ENCODE data around the gene UACA. TPM values are rescaled to one million over a fixed set of nuclear protein-coding genes. Genes with fewer than 3 reads are reported as not detected.

UACA gene
- total RNA-seq, 1 donor: 161 TPM

- Histone ChIP-seq H3K27ac (ENCODE audit: low read depth, low read length) (no peak overlapping the region), H3K4me3 (ENCODE audit: insufficient read depth, low read length) (no peak overlapping the region), H3K4me1 (ENCODE audit: insufficient read depth, low read length) (peaks cover 35% of the 10 kb centered on the region), H3K27me3 (ENCODE audit: insufficient read depth, low read length) (no peaks in the 10 kb centered on the region), H3K36me3 (ENCODE audit: insufficient read depth, low read length) (no peaks in the 10 kb centered on the region), H4K20me1 (ENCODE audit: insufficient read depth, low read length) (no peaks in the 10 kb centered on the region), H3K4me2 (ENCODE audit: insufficient read depth, low read length) (peak overlapping the region; percentile 26), H3K79me2 (ENCODE audit: insufficient read depth, low read length) (no peaks in the 10 kb centered on the region), H2AFZ (ENCODE audit: low read length) (no peak overlapping the region), H3K9me3 (ENCODE audit: low read depth, low read length) (no peaks in the 10 kb centered on the region)
- TF ChIP-seq CTCF (IDR thresholded peaks at IDR 0.05; ENCODE audit: extremely low read depth, low read depth, low read length): no peak
- DNase-seq (ENCODE audit: insufficient read length, low spot score, missing footprints): no peak
Measured at GRCh38 chr15:70783041-70783440, 19.7 kb upstream of the UACA start.

- Histone ChIP-seq H2AFZ (ENCODE audit: low read length) (peak overlapping the region; percentile 9), H3K4me3 (ENCODE audit: insufficient read depth, low read length) (no peak overlapping the region), H4K20me1 (ENCODE audit: insufficient read depth, low read length) (no peaks in the 10 kb centered on the region), H3K79me2 (ENCODE audit: insufficient read depth, low read length) (no peaks in the 10 kb centered on the region), H3K9me3 (ENCODE audit: low read depth, low read length) (no peaks in the 10 kb centered on the region), H3K27ac (ENCODE audit: low read depth, low read length) (no peak overlapping the region), H3K27me3 (ENCODE audit: insufficient read depth, low read length) (no peaks in the 10 kb centered on the region), H3K4me1 (ENCODE audit: insufficient read depth, low read length) (peaks cover 36% of the 10 kb centered on the region), H3K36me3 (ENCODE audit: insufficient read depth, low read length) (no peaks in the 10 kb centered on the region), H3K4me2 (ENCODE audit: insufficient read depth, low read length) (no peak overlapping the region)
- TF ChIP-seq CTCF (IDR thresholded peaks at IDR 0.05; ENCODE audit: extremely low read depth, low read depth, low read length): no peak
- no peak for DNase-seq (ENCODE audit: insufficient read length, low spot score, missing footprints)
Measured at GRCh38 chr15:70781236-70781635, 17.9 kb upstream of the UACA start.

- Histone ChIP-seq H2AFZ (ENCODE audit: low read length) (peak overlapping the region; percentile 57), H3K27ac (ENCODE audit: low read depth, low read length) (peak overlapping the region; percentile 79), H3K4me1 (ENCODE audit: insufficient read depth, low read length) (peaks cover 44% of the 10 kb centered on the region), H4K20me1 (ENCODE audit: insufficient read depth, low read length) (no peaks in the 10 kb centered on the region), H3K4me2 (ENCODE audit: insufficient read depth, low read length) (peak overlapping the region; percentile 63), H3K79me2 (ENCODE audit: insufficient read depth, low read length) (no peaks in the 10 kb centered on the region), H3K4me3 (ENCODE audit: insufficient read depth, low read length) (no peak overlapping the region), H3K9me3 (ENCODE audit: low read depth, low read length) (no peaks in the 10 kb centered on the region), H3K36me3 (ENCODE audit: insufficient read depth, low read length) (no peaks in the 10 kb centered on the region), H3K27me3 (ENCODE audit: insufficient read depth, low read length) (no peaks in the 10 kb centered on the region)
- no peak for TF ChIP-seq CTCF (IDR thresholded peaks at IDR 0.05; ENCODE audit: extremely low read depth, low read depth, low read length)
- peak; percentile 81 for DNase-seq (ENCODE audit: insufficient read length, low spot score, missing footprints)
Measured at GRCh38 chr15:70778258-70779076, 15.1 kb upstream of the UACA start.

- Histone ChIP-seq H3K4me1 (ENCODE audit: insufficient read depth, low read length) (peaks cover 46% of the 10 kb centered on the region), H3K4me3 (ENCODE audit: insufficient read depth, low read length) (no peak overlapping the region), H3K27ac (ENCODE audit: low read depth, low read length) (peak overlapping the region; percentile 79), H3K4me2 (ENCODE audit: insufficient read depth, low read length) (no peak overlapping the region), H3K79me2 (ENCODE audit: insufficient read depth, low read length) (no peaks in the 10 kb centered on the region), H3K36me3 (ENCODE audit: insufficient read depth, low read length) (no peaks in the 10 kb centered on the region), H3K27me3 (ENCODE audit: insufficient read depth, low read length) (no peaks in the 10 kb centered on the region), H3K9me3 (ENCODE audit: low read depth, low read length) (no peaks in the 10 kb centered on the region), H2AFZ (ENCODE audit: low read length) (no peak overlapping the region), H4K20me1 (ENCODE audit: insufficient read depth, low read length) (no peaks in the 10 kb centered on the region)
- TF ChIP-seq CTCF (IDR thresholded peaks at IDR 0.05; ENCODE audit: extremely low read depth, low read depth, low read length): no peak
- no peak for DNase-seq (ENCODE audit: insufficient read length, low spot score, missing footprints)
Measured at GRCh38 chr15:70777170-70777926, 14.0 kb upstream of the UACA start.
